NK-92 treated with Interleukin-12 subunit alpha and Interleukin-12 subunit beta, amount 100 ng/mL, for 24 hours (cell line): Measurements from ENCODE around the gene PRKG1.

Source experiments
- DNase-seq: peaks from one replicate; lab custom pipeline; 2025; lab: John Stamatoyannopoulos, UW

The PRKG1 gene

DNA sequence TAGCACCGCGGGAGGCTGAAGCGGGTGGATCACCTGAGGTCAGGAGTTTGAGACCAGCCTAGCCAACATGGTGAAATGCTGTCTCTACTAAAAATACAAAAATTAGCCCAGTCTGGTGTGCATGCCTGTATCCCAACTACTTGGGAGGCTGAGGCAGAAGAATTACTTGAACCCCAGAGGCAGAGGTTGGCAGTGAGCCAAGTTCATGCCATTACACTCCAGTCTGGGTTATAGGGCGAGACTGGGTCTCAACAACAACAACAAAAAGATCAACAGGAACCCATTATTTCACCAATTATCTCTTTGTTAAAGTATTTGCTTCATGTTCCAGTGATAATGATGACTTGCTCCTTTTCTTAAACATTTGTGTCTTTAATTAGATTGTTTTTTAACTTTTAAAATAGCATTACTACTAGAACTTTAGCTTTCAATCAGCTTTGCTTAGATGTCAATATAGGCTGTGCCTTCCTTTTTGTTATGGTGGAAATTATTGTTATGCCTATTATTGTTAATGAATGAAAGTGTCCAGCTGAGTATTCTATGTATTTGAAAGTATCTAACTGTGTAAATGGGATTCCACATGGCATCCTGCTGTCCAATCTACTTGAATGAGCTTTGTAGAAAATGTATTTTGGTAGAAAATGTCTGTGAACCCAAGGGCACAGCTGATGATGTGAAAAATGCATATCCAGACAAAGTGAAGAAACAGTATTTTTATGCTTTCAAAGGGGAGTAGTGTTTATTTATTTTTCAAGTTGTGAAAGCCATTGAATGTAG, 686.8 kb downstream of the PRKG1 start:
- DNase-seq: no peak

DNA sequence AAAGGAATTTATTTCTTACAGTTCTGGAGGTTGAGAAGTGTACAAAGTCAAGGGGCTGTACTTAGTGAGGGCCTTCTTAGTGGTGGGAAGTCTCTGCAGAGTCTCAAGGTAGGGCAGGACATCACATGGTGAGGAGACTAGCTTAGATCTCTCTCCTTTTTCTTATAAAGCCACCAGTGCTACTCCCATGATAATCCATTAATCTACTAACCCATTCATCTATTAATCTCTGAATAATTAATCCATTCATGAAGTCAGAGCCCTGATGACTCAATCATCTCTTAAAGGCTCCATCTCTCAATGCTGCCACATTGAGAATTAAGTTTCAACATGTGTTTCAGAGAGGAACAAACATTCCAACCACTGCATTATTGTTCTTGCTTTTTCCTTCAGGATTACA, 689.5 kb downstream of the PRKG1 start:
- no peak for DNase-seq

GRCh38 chr10:51765284-51765971, 691.1 kb downstream of the PRKG1 start:
- no peak for DNase-seq

GRCh38 chr10:51766423-51767102, 692.3 kb downstream of the PRKG1 start:
- DNase-seq: no peak

- no peak for DNase-seq
Observed at GRCh38 chr10:51767103-51767763, 692.9 kb downstream of the PRKG1 start.

- DNase-seq: no peak
Observed at GRCh38 chr10:51768886-51769465, 694.7 kb downstream of the PRKG1 start.

DNA sequence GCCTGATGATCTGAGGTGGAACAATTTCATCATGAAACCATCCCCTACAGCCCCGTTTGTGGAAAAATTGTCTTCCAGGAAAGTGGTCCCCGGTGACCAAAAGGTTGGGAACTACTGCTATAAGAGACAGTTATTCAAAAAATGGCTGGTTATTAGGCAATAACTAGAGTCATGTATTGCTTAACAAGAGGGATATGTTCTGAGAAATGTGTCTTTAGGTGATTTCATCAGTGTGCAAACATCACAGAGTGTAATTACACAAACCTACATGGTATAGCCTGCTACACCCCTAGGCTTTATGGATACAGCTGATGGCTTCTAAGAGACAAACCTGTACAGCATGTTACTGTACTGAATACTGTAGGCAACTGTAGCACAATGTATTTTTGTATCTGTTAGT, 696.4 kb downstream of the PRKG1 start:
- DNase-seq: no peak

DNA sequence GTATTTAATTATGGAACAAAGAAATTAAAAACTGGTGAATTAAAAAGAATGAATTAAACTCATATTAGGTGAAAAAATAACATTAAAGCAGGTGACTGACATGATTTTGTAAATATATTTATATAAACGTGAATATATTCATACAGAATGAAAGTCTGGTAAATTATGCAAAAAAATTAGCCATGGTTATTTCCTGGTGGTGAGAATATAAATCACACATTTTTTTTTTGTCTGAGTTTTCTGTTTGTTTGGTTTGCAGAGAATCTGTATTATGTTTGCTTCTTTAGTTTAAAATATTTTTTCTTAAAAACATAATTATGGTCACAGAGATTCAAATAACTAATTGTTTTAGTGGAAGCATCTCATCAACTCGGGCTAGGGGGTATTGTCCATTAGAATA, 698.1 kb downstream of the PRKG1 start:
- DNase-seq: no peak

GRCh38 chr10:51773681-51774080, 699.4 kb downstream of the PRKG1 start:
- no peak for DNase-seq

GRCh38 chr10:51783941-51784340, 709.7 kb downstream of the PRKG1 start:
- no peak for DNase-seq

DNA sequence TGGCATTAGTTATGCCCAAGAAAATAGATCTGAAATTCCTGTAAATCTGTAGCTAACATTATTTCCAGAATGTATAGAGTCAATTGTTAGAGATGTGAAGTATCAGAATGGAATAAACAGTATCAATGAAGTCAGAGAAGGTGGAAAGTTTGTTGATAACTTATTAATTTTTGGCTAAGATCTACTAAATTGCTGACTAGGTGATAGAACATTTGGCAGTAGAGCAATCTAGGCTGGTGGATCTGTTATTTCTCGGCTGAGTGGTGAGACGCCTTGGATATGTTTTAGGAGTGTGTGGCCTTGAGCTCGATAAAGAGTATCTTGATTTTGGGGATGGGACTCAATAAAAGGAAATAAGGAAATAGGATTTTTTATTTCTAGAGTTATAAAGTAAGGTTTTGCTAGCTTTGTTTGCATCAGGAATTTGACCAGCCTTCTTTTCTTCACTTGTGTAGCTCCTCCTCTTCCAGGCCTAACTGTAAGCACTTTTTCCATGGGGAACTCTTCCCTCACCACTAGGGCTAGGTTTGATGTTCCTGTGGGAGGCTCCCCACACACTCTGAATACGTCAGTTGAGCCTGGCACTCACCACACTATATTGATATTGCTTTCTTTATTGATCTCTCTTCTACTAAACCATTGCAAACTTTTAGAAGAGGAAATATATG, 711.9 kb downstream of the PRKG1 start:
- no peak for DNase-seq

DNA sequence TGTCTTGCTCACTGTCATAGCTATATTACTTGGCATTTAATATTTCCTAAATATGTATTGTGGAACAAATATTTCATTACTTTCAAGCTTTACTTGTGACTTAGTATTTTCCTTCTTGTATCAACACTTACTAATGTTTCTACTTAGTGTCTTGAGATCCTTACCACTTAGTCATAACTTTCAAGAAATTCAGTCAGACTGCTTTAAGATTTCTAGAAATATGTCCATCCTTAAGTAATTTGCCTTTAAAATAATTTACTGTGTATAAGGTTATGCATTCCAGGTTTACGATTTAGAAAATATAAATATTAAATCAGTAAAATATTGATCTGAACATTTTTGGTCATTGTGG, 712.4 kb downstream of the PRKG1 start:
- DNase-seq: no peak

GRCh38 chr10:51788273-51788672, 714.0 kb downstream of the PRKG1 start:
- no peak for DNase-seq

DNA sequence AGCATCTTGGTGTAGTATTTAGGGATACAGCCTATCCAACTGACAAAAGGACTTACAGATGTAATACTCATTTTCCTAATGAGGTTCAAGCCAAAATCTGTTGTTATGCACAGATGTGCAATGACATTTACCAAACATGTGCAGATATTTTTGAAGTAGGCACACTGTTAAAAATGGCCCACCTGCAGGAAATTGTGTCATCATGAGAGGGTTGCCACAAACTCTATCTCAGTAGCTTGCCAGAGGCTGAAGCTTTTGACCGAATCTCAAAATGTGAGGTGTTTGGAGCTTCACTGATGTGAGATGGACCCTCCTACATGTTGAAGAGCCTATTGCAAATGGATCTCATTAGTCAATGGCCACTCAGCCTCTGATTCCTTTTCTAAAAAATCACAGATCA, 714.8 kb downstream of the PRKG1 start:
- no peak for DNase-seq

- DNase-seq: no peak
Observed at GRCh38 chr10:51789903-51790302, 715.6 kb downstream of the PRKG1 start.

DNA sequence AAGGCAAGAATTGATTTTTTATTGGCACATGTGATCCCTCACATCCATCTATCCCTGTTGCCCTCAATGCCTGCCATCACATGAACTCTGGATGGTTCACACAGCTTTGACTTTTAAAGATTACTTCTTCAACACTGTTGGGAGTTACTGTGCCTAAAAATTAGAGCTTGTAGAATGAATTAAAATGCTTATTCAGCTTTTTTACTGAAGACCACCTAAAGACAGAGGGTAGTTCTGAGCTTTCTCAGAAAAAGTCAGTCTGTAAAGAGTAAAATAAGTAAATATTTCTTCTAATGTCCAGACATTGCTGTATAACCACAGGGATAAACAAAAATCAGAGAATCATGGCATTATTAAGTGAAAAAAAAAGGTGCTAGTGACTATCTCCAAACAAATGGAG, 718.4 kb downstream of the PRKG1 start:
- DNase-seq: no peak

GRCh38 chr10:51800121-51800520, 725.8 kb downstream of the PRKG1 start:
- no peak for DNase-seq

GRCh38 chr10:51800725-51801424, 726.6 kb downstream of the PRKG1 start:
- no peak for DNase-seq

GRCh38 chr10:51802030-51802429, 727.7 kb downstream of the PRKG1 start:
- no peak for DNase-seq

- DNase-seq: no peak
Observed at GRCh38 chr10:51804866-51805265, 730.6 kb downstream of the PRKG1 start.
